ENCODE results near the gene ARHGAP22. TPM values are rescaled to one million over a fixed set of nuclear protein-coding genes. Genes with fewer than 3 reads are reported as not detected.

ARHGAP22 gene
- total RNA-seq, 1 donor from 2014 or later = 0.82 TPM

DNA sequence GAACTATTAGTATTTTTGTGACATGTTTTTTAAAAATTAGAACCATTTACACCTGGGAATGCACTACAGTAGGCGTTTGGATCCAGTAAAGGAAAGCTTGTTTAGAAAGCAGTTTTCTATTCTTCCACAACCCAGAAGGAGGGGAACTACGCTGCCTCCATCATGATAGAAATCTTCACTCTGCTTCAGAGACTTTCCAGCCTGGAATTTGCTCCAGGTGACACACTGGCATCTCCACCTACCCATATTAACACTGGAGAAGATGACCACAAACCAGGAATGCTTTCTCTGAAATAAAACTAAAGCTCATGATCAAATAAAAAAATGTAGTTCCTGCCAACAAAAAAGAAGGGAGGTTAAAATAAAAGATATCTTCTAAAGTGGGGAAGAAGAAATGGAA lies 66.3 kb downstream of the ARHGAP22 start:
- H3K9me3 Mint-ChIP-seq = no peaks in the 10 kb centered on the region
- no peaks in the 10 kb centered on the region for H3K36me3 Mint-ChIP-seq (ENCODE audit: low read depth)
- H3K4me1 Mint-ChIP-seq = no peaks in the 10 kb centered on the region
- DNase-seq = no peak
- peaks cover 4% of the 10 kb centered on the region for H3K27me3 Mint-ChIP-seq
- ChIA-PET CTCF (no interaction called here), POLR2A (no interaction called here)
- H3K4me3 Mint-ChIP-seq = no peak overlapping the region
- no peak overlapping the region for H3K27ac Mint-ChIP-seq
- TF ChIP-seq, protein P1, sequence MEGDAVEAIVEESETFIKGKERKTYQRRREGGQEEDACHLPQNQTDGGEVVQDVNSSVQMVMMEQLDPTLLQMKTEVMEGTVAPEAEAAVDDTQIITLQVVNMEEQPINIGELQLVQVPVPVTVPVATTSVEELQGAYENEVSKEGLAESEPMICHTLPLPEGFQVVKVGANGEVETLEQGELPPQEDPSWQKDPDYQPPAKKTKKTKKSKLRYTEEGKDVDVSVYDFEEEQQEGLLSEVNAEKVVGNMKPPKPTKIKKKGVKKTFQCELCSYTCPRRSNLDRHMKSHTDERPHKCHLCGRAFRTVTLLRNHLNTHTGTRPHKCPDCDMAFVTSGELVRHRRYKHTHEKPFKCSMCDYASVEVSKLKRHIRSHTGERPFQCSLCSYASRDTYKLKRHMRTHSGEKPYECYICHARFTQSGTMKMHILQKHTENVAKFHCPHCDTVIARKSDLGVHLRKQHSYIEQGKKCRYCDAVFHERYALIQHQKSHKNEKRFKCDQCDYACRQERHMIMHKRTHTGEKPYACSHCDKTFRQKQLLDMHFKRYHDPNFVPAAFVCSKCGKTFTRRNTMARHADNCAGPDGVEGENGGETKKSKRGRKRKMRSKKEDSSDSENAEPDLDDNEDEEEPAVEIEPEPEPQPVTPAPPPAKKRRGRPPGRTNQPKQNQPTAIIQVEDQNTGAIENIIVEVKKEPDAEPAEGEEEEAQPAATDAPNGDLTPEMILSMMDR (IDR thresholded peaks at IDR 0.05) = no peak
- intact Hi-C loops (cut with micrococcal nuclease) = no loop called here
- ATAC-seq (ENCODE audit: low read depth) = no peak

DNA sequence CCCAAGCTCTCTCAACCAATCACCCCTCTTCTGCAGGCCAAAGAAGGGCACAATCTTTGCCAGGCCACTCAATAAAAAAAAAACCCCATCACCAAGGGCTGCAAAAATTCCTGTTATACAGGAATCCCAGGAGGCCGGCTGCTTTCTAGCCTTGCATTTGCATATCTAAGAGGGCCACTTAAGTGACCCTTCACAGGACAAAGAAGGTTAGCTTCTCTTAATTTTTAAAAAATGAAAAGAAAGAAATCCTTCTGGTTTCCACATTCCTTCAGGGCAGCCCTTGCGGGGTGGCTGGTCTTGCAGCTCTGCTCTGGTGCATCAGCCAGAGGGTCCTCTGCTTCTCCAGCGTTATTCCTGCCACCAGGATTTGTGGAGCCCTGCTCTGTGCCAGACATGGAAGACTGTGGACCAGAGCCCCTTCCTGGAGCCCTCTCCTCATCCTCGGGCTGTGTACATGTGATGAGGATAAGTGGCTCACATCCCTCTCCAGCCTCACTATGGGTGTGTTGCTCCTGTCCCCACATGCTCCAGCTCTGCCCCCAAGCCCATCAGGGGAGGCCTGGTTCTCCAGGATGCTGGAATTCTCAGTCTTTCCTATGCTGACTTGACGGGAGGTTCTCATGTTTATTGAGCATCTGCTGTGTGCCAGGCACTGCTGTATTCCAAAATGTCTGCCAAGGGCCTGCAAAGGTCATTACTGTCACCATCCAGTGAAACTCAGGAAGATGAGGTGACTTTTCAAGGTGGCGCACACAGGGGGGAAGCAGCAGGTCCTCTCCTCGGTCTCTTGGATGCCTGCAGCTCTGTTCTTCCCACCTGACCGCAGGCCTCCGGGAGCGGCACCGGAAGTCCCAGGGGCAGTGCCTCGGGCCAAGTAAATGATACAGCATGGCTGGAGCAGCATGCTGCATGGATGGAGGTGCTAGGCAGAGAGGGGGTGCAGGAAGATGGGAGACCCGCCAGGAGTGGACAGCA lies 67.7 kb downstream of the ARHGAP22 start:
- ChIA-PET POLR2A (no interaction called here), CTCF (no interaction called here)
- DNase-seq = no peak
- TF ChIP-seq, protein P1 (IDR thresholded peaks at IDR 0.05) = no peak
- intact Hi-C loops (cut with micrococcal nuclease) = no loop called here
- Mint-ChIP-seq H3K4me1 (no peaks in the 10 kb centered on the region), H3K36me3 (ENCODE audit: low read depth) (no peaks in the 10 kb centered on the region), H3K27ac (no peak overlapping the region), H3K27me3 (peaks cover 4% of the 10 kb centered on the region), H3K9me3 (no peaks in the 10 kb centered on the region), H3K4me3 (no peak overlapping the region)
- no peak for ATAC-seq (ENCODE audit: low read depth)

- no peak for DNase-seq
Observed at GRCh38 chr10:48536156-48536500, 68.7 kb downstream of the ARHGAP22 start.

DNA sequence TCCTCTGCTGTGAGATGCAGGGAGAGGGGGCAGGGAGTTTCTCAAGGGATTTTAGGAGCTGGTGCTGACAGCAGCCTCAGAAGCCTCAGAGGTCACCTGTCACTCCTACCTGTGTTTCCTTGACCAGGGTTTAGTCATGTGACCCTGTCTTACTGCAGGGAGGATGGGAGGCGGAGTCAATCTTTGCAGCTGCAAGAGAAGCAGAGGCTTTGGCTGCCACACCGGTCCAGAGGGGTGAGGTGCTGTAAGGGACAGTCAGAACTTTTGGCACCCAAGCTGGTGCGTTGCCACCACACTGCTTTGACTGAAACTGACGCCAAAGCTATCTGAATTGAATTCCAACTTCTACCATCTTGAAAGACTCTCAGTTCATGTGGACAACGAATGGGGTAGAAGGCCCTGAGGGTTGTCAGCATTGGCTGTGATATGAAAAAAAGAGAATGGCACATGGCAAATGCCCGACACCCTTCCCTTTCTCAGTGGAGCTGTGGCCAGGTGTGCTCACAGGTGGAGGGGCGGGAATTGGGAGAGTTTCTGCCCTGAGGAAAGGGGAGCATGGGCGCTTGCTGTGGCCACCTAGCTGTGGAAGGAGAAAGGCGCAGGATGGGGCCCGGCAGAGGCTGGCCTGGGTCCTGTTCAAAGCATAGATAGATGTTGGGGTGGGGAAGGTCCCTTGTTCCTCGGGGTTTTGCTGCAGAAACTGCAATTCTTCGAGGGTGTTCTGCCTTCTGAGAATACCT lies 69.3 kb downstream of the ARHGAP22 start:
- H3K4me1 Mint-ChIP-seq = no peaks in the 10 kb centered on the region
- intact Hi-C loops (cut with micrococcal nuclease) = no loop called here
- H3K36me3 Mint-ChIP-seq (ENCODE audit: low read depth) = no peaks in the 10 kb centered on the region
- DNase-seq (no peak), ATAC-seq (ENCODE audit: low read depth) (no peak)
- H3K4me3 Mint-ChIP-seq = no peak overlapping the region
- TF ChIP-seq, protein P1 (IDR thresholded peaks at IDR 0.05) = no peak
- ChIA-PET CTCF (no interaction called here), POLR2A (no interaction called here)
- H3K27ac Mint-ChIP-seq = no peak overlapping the region
- no peaks in the 10 kb centered on the region for H3K9me3 Mint-ChIP-seq
- H3K27me3 Mint-ChIP-seq = peaks cover 6% of the 10 kb centered on the region

More at GRCh38 chr10:48536156-48536500, 68.7 kb downstream of the ARHGAP22 start:
- TF ChIP-seq, protein P1 (IDR thresholded peaks at IDR 0.05) = no peak
- no peaks in the 10 kb centered on the region for H3K9me3 Mint-ChIP-seq
- H3K36me3 Mint-ChIP-seq (ENCODE audit: low read depth) = no peaks in the 10 kb centered on the region
- ChIA-PET CTCF (no interaction called here), POLR2A (no interaction called here)
- intact Hi-C loops (cut with micrococcal nuclease) = no loop called here
- H3K4me3 Mint-ChIP-seq = no peak overlapping the region
- no peak for ATAC-seq (ENCODE audit: low read depth)
- peaks cover 4% of the 10 kb centered on the region for H3K27me3 Mint-ChIP-seq
- H3K27ac Mint-ChIP-seq = no peak overlapping the region
- no peaks in the 10 kb centered on the region for H3K4me1 Mint-ChIP-seq

Measured in activated B cell treated with CpG ODN at 0.5 μM for 24 hours (primary cell).